ENCODE measurements around the gene TIMM22.

GRCh38 chr17:1036171-1036844 is 39.4 kb downstream of the TIMM22 start:
- no peak for TF ChIP-seq POLR2A (IDR thresholded peaks at IDR 0.05; ENCODE audit: low read depth, low read length)
- TF ChIP-seq POLR2AphosphoS5 (IDR thresholded peaks at IDR 0.05; ENCODE audit: low read depth, low read length), result no peak
